Thoracic aorta (tissue), 2 donors: ENCODE measurements around the gene RFFL. TPM values are rescaled to one million over a fixed set of nuclear protein-coding genes. Genes with fewer than 3 reads are reported as not detected.

ENCODE experiments used
- ATAC-seq: fragments of 150-250 bp; one replicate; pipeline ENCODE4 v1.8.0; 2017; ENCODE audit warnings: low read depth; ENCODE audit not compliant: insufficient number of reproducible peaks, low FRiP score
- DNase-seq: peaks from one replicate; pipeline ENCODE4 v3.0.0-alpha.2; 2020; ENCODE audit warnings: low spot score
- H3K27ac ChIP-seq, 2 donors: fragments of 200-600 bp; sonication (generic); 1 replicate in 1 of 2; 2 replicates in 1 of 2; pipeline ENCODE4 v1.5.1; 2016; ENCODE audit warnings: mild to moderate bottlenecking in 2 of 2, moderate library complexity in 2 of 2
- H3K27me3 ChIP-seq: fragments of 200-600 bp; sonication (generic); replicated peaks from 2 replicates; pipeline ENCODE4 v1.6.0; 2016; ENCODE audit warnings: mild to moderate bottlenecking; ENCODE audit not compliant: insufficient read depth
- H3K36me3 ChIP-seq: fragments of 200-600 bp; sonication (generic); one replicate; pipeline ENCODE4 v1.5.1; 2016
- H3K4me1 ChIP-seq, 2 donors: fragments of 200-600 bp; sonication (generic); 1 replicate in 1 of 2; 2 replicates in 1 of 2; pipeline versions ENCODE4 v1.5.1 to v1.6.0; 2016; ENCODE audit warnings: low read depth in 2 of 2, mild to moderate bottlenecking in 1 of 2; ENCODE audit not compliant: control insufficient read depth in 1 of 2
- H3K4me3 ChIP-seq: fragments of 200-600 bp; sonication (generic); 2 replicates; pipeline ENCODE4 v1.5.1; 2016; ENCODE audit warnings: mild to moderate bottlenecking
- H3K9me3 ChIP-seq: fragments of 200-600 bp; sonication (generic); 2 replicates; pipeline ENCODE4 v1.5.1; 2016
- total RNA-seq, 2 donors: library from RNA; depleted of rRNA; stranded (reverse); fragments of >200 nt; gene quantifications; one replicate each; pipeline versions ENCODE4 v1.1.0 to v1.2.3, GENCODE V29; 2016
- TF ChIP-seq, protein P1 (sequence below): fragments of 200-600 bp; sonication (generic); IDR thresholded peaks from one replicate; pipeline ENCODE4 v1.5.1; 2019; ENCODE audit warnings: antibody characterized with exemption

The RFFL gene
- total RNA-seq, 2 donors from 2014 or later = 22.0 to 30.9 TPM

DNA sequence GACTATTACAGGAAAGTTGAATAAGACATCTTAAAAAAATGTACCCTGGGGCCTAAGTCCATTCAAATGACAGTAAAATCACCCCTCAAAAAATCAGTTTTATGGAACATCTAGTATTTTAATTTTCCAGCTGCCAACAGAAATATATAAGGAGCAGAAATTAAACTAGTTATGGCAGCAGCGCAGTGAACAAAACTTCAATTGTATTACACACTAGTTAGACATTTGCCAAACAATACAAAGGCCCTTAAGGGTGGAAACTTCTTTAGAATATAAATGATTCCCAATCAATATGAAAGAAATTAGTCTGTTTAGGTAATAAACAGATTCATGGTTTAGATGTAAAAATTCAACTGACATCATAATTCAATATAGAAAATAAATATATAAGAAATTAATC lies 18.1 kb upstream of the RFFL start:
- no peak for DNase-seq
- H3K9me3 ChIP-seq = no peaks in the 10 kb centered on the region
- no peak overlapping the region for H3K27ac ChIP-seq
- no peaks in the 10 kb centered on the region for H3K36me3 ChIP-seq
- ATAC-seq = no peak
- TF ChIP-seq, protein P1, sequence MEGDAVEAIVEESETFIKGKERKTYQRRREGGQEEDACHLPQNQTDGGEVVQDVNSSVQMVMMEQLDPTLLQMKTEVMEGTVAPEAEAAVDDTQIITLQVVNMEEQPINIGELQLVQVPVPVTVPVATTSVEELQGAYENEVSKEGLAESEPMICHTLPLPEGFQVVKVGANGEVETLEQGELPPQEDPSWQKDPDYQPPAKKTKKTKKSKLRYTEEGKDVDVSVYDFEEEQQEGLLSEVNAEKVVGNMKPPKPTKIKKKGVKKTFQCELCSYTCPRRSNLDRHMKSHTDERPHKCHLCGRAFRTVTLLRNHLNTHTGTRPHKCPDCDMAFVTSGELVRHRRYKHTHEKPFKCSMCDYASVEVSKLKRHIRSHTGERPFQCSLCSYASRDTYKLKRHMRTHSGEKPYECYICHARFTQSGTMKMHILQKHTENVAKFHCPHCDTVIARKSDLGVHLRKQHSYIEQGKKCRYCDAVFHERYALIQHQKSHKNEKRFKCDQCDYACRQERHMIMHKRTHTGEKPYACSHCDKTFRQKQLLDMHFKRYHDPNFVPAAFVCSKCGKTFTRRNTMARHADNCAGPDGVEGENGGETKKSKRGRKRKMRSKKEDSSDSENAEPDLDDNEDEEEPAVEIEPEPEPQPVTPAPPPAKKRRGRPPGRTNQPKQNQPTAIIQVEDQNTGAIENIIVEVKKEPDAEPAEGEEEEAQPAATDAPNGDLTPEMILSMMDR = no peak
- H3K4me3 ChIP-seq = no peak overlapping the region
- no peaks in the 10 kb centered on the region for H3K27me3 ChIP-seq
- peaks cover 0 to 4% of the 10 kb centered on the region in 2 donors for H3K4me1 ChIP-seq

DNA sequence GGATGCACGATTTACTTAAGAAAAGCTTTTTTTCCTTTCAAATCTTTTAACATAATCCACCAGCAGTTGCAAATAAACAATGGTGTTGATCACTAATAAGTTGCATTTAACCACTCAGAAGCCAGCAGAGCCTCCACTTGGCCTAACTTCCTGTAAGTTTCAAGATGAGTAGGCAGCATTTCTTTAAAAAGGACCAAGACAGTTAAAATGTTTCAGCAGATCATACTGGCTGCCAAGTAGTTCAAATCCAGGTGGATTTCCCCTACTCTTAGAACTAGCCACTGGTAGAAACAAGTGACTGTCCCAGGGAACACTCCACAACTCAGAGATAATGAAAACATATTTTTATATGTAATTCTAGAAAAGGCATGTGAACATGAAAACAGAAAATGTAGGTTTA lies 17.0 kb upstream of the RFFL start:
- Histone ChIP-seq H3K4me1 (peaks cover 0 to 4% of the 10 kb centered on the region in 2 donors), H3K27ac (no peak overlapping the region), H3K4me3 (no peak overlapping the region), H3K9me3 (no peaks in the 10 kb centered on the region), H3K27me3 (no peaks in the 10 kb centered on the region), H3K36me3 (no peaks in the 10 kb centered on the region)
- DNase-seq (no peak), ATAC-seq (no peak)
- TF ChIP-seq, protein P1 = no peak

DNA sequence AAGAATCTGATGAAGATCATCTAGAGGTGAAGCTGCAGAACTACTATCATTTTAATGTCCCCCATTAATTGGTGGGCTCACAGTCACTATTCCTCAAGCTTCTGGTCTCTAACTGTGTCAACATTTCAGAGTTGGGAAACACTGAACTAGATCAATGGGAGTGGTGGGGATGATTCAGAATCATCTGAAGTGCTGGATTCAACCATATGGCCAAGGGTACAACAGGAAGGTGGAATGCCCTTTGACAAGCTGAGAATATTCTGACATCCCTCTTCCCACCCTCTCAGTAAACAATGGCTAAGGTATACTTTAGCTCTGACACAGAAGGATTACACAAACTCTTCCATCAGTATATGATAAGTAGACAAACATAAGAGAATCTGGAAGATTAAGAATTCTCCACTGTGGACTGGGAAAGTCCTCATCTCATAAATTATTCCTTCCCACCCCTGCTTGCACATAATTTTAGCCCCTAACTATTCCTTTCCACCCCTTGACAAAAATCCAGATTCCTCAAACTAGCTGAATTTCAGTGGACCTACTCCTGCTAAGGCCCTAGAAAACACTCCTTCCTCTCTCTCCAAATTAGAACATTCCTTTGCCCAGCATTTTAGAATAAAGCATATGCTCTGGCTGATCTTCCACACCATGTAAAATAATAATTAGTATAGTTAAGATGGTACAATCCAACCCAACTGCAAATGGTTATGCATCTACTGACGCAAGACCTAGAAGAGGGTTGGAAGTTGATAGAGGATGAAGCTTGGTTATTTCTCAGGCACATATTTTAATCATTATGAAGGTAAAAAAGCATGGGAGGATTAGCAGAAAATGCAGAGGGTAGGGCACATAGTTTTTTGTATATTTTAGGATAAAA lies 16.3 kb upstream of the RFFL start:
- H3K9me3 ChIP-seq = no peaks in the 10 kb centered on the region
- H3K27me3 ChIP-seq = no peaks in the 10 kb centered on the region
- no peak overlapping the region for H3K27ac ChIP-seq
- TF ChIP-seq, protein P1 = no peak
- no peak for DNase-seq
- peaks cover 0 to 4% of the 10 kb centered on the region in 2 donors for H3K4me1 ChIP-seq
- no peaks in the 10 kb centered on the region for H3K36me3 ChIP-seq
- no peak overlapping the region for H3K4me3 ChIP-seq
- ATAC-seq = no peak

DNA sequence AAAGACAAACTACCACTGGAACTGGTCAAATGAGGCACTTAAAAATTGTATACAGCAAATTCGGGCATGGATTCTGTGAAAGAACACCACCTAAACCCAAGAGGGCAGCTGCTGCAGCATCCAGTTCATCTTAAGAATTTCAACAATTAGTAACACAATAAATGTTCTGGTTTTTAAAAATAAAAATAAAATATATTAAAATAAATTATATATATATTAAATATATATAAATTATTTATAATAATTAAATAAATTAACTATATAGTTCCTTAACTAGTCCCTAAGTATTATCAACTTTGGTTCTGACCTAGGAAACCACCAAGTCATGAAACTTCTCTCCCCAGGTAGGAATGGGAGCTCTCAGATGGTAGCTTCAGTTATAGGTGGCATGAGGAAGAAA lies 13.4 kb upstream of the RFFL start:
- H3K4me3 ChIP-seq = no peak overlapping the region
- no peaks in the 10 kb centered on the region for H3K4me1 ChIP-seq
- no peaks in the 10 kb centered on the region for H3K36me3 ChIP-seq
- DNase-seq (no peak), ATAC-seq (no peak)
- H3K9me3 ChIP-seq = no peaks in the 10 kb centered on the region
- TF ChIP-seq, protein P1 = no peak
- H3K27ac ChIP-seq = no peak overlapping the region
- no peaks in the 10 kb centered on the region for H3K27me3 ChIP-seq

DNA sequence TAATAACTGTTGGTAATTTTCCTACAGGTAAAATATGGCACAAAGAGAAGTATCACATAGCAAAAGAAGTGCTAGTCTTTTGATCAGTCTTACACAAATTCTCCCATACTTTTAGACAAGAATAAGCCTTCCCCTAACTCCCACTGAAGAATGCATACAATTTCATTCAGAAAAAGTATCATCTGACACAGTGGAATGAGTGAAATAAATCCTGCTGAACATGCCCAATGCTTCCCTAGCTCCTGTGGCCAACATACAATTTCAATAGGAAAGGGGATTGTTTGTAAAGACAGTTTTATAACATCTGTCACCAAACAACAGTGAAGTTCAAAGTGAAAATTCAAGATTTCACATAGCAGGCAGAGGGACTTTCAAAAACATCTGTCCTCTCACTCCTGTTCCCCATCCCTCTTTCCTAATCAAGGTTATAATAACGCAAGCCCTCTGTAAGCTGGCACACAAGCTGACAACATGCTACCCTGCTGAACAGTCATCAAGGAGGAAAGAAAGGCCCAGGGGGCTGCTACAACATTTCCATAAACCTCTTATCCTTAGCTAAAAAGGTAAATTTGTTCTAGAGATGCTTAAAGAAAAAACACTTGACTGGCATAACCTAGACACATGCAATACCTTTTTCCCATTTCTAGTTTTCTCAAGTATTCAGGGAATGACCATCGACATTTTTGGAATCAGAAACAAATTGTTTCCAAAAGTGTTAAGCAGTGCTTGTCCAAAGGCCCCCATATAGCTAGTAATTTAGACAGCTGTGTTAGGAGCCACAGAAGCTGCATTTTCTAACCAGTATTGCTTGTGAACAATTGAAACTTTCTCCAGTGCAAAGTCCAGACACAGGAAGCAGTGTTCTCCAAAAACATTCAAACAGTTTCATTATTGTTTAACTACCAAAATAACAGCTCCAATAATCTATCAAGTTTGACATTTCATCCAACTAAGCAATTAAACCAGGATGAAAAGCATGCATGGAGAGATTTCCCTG lies 11.5 kb upstream of the RFFL start:
- Histone ChIP-seq H3K4me1 (no peaks in the 10 kb centered on the region), H3K9me3 (no peaks in the 10 kb centered on the region), H3K27me3 (no peaks in the 10 kb centered on the region), H3K4me3 (no peak overlapping the region), H3K27ac (no peak overlapping the region), H3K36me3 (no peaks in the 10 kb centered on the region)
- TF ChIP-seq, protein P1 = no peak
- ATAC-seq (no peak), DNase-seq (no peak)
